ENCODE data around the gene KCNB1. TPM values are rescaled to one million over a fixed set of nuclear protein-coding genes. Genes with fewer than 3 reads are reported as not detected.

KCNB1 gene
- total and polyA plus RNA-seq, 2 donors (not counting 1 experiment from before 2014, with no cell fraction given): under 0.01 to 0.07 TPM

- no peak overlapping the region for H3K9ac ChIP-seq (ENCODE audit: insufficient read depth, low read length)
- H3K36me3 ChIP-seq (ENCODE audit: control insufficient read depth, insufficient read depth, low read length): no peaks in the 10 kb centered on the region
- peaks cover 25% of the 10 kb centered on the region for H3K27me3 ChIP-seq (ENCODE audit: control insufficient read depth, insufficient read depth, low read length)
- no peaks in the 10 kb centered on the region for H3K9me3 ChIP-seq (ENCODE audit: control insufficient read depth, insufficient read depth, low read depth, low read length)
- no peak overlapping the region for H3K4me3 ChIP-seq (replicated peaks in 1 of 4; ENCODE audit: control extremely low read depth in 1 of 4, insufficient read depth in 1 of 4, low read depth in 3 of 4, low read length in 4 of 4)
- no peak overlapping the region for H3K4me2 ChIP-seq (ENCODE audit: extremely low read depth, insufficient read depth, low read length)
- no peak for TF ChIP-seq CTCF (conservative IDR thresholded peaks at IDR 0.05 in 1 of 2, IDR thresholded peaks at IDR 0.05 in 1 of 2; ENCODE audit: low read depth in 1 of 2, low read length in 2 of 2)
- no peak for TF ChIP-seq EZH2 (IDR thresholded peaks at IDR 0.05; ENCODE audit: low read length, missing control alignments)
- H3K27ac ChIP-seq (ENCODE audit: insufficient read depth, low read length): no peak overlapping the region
- H3K4me1 ChIP-seq (ENCODE audit: control insufficient read depth, extremely low read depth, insufficient read depth, low read length): no peaks in the 10 kb centered on the region
- DNase-seq (ENCODE audit: low read depth in 2 of 2): no peak
- H3K79me2 ChIP-seq (ENCODE audit: control insufficient read depth, insufficient read depth, low read length): no peaks in the 10 kb centered on the region
- H4K20me1 ChIP-seq (ENCODE audit: control insufficient read depth, extremely low read depth, insufficient read depth, low read length): no peaks in the 10 kb centered on the region
- H2AFZ ChIP-seq (ENCODE audit: low read length): no peak overlapping the region
These were observed 689 bp upstream of the KCNB1 start for GRCh38 chr20:49483018-49483695.

GRCh38 chr20:49482173-49482572, 295 bp downstream of the KCNB1 start:
- no peaks in the 10 kb centered on the region for H3K36me3 ChIP-seq (ENCODE audit: control insufficient read depth, insufficient read depth, low read length)
- H3K9ac ChIP-seq (ENCODE audit: insufficient read depth, low read length): no peak overlapping the region
- H3K79me2 ChIP-seq (ENCODE audit: control insufficient read depth, insufficient read depth, low read length): no peaks in the 10 kb centered on the region
- no peak overlapping the region for H3K4me3 ChIP-seq (replicated peaks in 1 of 4; ENCODE audit: control extremely low read depth in 1 of 4, insufficient read depth in 1 of 4, low read depth in 3 of 4, low read length in 4 of 4)
- no peaks in the 10 kb centered on the region for H3K4me1 ChIP-seq (ENCODE audit: control insufficient read depth, extremely low read depth, insufficient read depth, low read length)
- TF ChIP-seq EZH2 (IDR thresholded peaks at IDR 0.05; ENCODE audit: low read length, missing control alignments) (no peak), CTCF (conservative IDR thresholded peaks at IDR 0.05 in 1 of 2, IDR thresholded peaks at IDR 0.05 in 1 of 2; ENCODE audit: low read depth in 1 of 2, low read length in 2 of 2) (no peak)
- no peak overlapping the region for H2AFZ ChIP-seq (ENCODE audit: low read length)
- H3K4me2 ChIP-seq (ENCODE audit: extremely low read depth, insufficient read depth, low read length): no peak overlapping the region
- no peak overlapping the region for H3K27ac ChIP-seq (ENCODE audit: insufficient read depth, low read length)
- DNase-seq (ENCODE audit: low read depth in 2 of 2): no peak
- peaks cover 25% of the 10 kb centered on the region for H3K27me3 ChIP-seq (ENCODE audit: control insufficient read depth, insufficient read depth, low read length)
- no peaks in the 10 kb centered on the region for H3K9me3 ChIP-seq (ENCODE audit: control insufficient read depth, insufficient read depth, low read depth, low read length)
- no peaks in the 10 kb centered on the region for H4K20me1 ChIP-seq (ENCODE audit: control insufficient read depth, extremely low read depth, insufficient read depth, low read length)

GRCh38 chr20:49481116-49481515, 1.4 kb downstream of the KCNB1 start:
- no peaks in the 10 kb centered on the region for H3K79me2 ChIP-seq (ENCODE audit: control insufficient read depth, insufficient read depth, low read length)
- H3K4me3 ChIP-seq (replicated peaks in 1 of 4; ENCODE audit: control extremely low read depth in 1 of 4, insufficient read depth in 1 of 4, low read depth in 3 of 4, low read length in 4 of 4): no peak overlapping the region
- TF ChIP-seq EZH2 (IDR thresholded peaks at IDR 0.05; ENCODE audit: low read length, missing control alignments) (no peak), CTCF (conservative IDR thresholded peaks at IDR 0.05 in 1 of 2, IDR thresholded peaks at IDR 0.05 in 1 of 2; ENCODE audit: low read depth in 1 of 2, low read length in 2 of 2) (no peak)
- no peak overlapping the region for H3K27ac ChIP-seq (ENCODE audit: insufficient read depth, low read length)
- no peak overlapping the region for H3K4me2 ChIP-seq (ENCODE audit: extremely low read depth, insufficient read depth, low read length)
- no peaks in the 10 kb centered on the region for H4K20me1 ChIP-seq (ENCODE audit: control insufficient read depth, extremely low read depth, insufficient read depth, low read length)
- H3K27me3 ChIP-seq (ENCODE audit: control insufficient read depth, insufficient read depth, low read length): peaks cover 21% of the 10 kb centered on the region
- H3K9me3 ChIP-seq (ENCODE audit: control insufficient read depth, insufficient read depth, low read depth, low read length): no peaks in the 10 kb centered on the region
- no peak overlapping the region for H2AFZ ChIP-seq (ENCODE audit: low read length)
- no peak for DNase-seq (ENCODE audit: low read depth in 2 of 2)
- H3K36me3 ChIP-seq (ENCODE audit: control insufficient read depth, insufficient read depth, low read length): no peaks in the 10 kb centered on the region
- H3K9ac ChIP-seq (ENCODE audit: insufficient read depth, low read length): no peak overlapping the region
- H3K4me1 ChIP-seq (ENCODE audit: control insufficient read depth, extremely low read depth, insufficient read depth, low read length): no peaks in the 10 kb centered on the region

Measured in fibroblast of lung (primary cell).